Loucy (cell line): ENCODE measurements around the gene PODNL1.

ENCODE experiments used
- H2AFZ ChIP-seq: fragments of 200-600 bp; sonication (generic); 2 replicates; pipeline ENCODE4 v1.6.0; 2016; ENCODE audit warnings: antibody characterized with exemption, mild to moderate bottlenecking, low read length, moderate library complexity
- H3F3A ChIP-seq: fragments of 200-600 bp; 2 replicates; pipeline ENCODE4 v1.6.0; 2016; ENCODE audit warnings: antibody characterized with exemption, low read depth, mild to moderate bottlenecking
- H3K27me3 ChIP-seq: fragments of 200-600 bp; sonication (generic); 2 replicates; pipeline ENCODE4 v1.6.1; 2014; ENCODE audit warnings: low read length, mild to moderate bottlenecking; ENCODE audit not compliant: insufficient read depth, poor library complexity, severe bottlenecking
- H3K36me3 ChIP-seq: fragments of 200-600 bp; sonication (generic); 2 replicates; pipeline ENCODE4 v1.6.1; 2016; ENCODE audit warnings: low read length; ENCODE audit not compliant: insufficient read depth
- H3K4me1 ChIP-seq: fragments of 200-600 bp; sonication (generic); 2 replicates; pipeline ENCODE4 v1.5.1; 2014; ENCODE audit warnings: low read length, mild to moderate bottlenecking; ENCODE audit not compliant: insufficient read depth, poor library complexity, severe bottlenecking
- H3K4me2 ChIP-seq: fragments of 200-600 bp; sonication (generic); 2 replicates; pipeline ENCODE4 v1.6.0; 2014; ENCODE audit warnings: antibody characterized with exemption, low read length, low read depth, mild to moderate bottlenecking; ENCODE audit not compliant: poor library complexity, severe bottlenecking
- H3K4me3 ChIP-seq: fragments of 200-600 bp; sonication (generic); 2 replicates; pipeline ENCODE4 v1.5.1; 2014; ENCODE audit warnings: low read length, mild to moderate bottlenecking, mixed read lengths; ENCODE audit not compliant: poor library complexity, severe bottlenecking
- H3K79me2 ChIP-seq: fragments of 200-600 bp; sonication (generic); 2 replicates; pipeline ENCODE4 v1.6.1; 2014; ENCODE audit warnings: low read length; ENCODE audit not compliant: insufficient read depth
- H3K9ac ChIP-seq: fragments of 200-600 bp; sonication (generic); 2 replicates; pipeline ENCODE4 v1.6.0; 2014; ENCODE audit warnings: mild to moderate bottlenecking, low read depth, low read length, moderate library complexity; ENCODE audit not compliant: poor library complexity, severe bottlenecking
- H3K9me2 ChIP-seq: fragments of 200-600 bp; sonication (generic); replicated peaks from 2 replicates; pipeline ENCODE4 v1.6.1; 2016; ENCODE audit warnings: low read depth, low read length, mixed read lengths
- H3K9me3 ChIP-seq: fragments of 200-600 bp; sonication (generic); 2 replicates; pipeline ENCODE4 v1.6.1; 2014; ENCODE audit warnings: mild to moderate bottlenecking, antibody characterized with exemption, low read length, low read depth; ENCODE audit not compliant: insufficient read depth
- H4K20me1 ChIP-seq: fragments of 200-600 bp; sonication (generic); 2 replicates; pipeline ENCODE4 v1.6.0; 2014; ENCODE audit warnings: antibody characterized with exemption, low read length, mild to moderate bottlenecking; ENCODE audit not compliant: insufficient read depth, poor library complexity, severe bottlenecking
- CTCF ChIP-seq: fragments of 200-600 bp; sonication (generic); conservative IDR thresholded peaks from 2 replicates; pipeline ENCODE4 v1.5.1; 2014; ENCODE audit warnings: mild to moderate bottlenecking, antibody characterized with exemption, low read length
- EZH2phosphoT487 ChIP-seq: fragments of 200-600 bp; IDR thresholded peaks from 2 replicates; pipeline ENCODE4 v1.6.1; 2018; ENCODE audit warnings: antibody characterized with exemption, mild to moderate bottlenecking, moderate library complexity, borderline replicate concordance

PODNL1 gene

GRCh38 chr19:13981467-13981866 is 43.2 kb upstream of the PODNL1 start:
- H3K4me3 ChIP-seq: peak overlapping the region; percentile 11
- no peak overlapping the region for H2AFZ ChIP-seq
- H3K9ac ChIP-seq: peak overlapping the region; percentile 57
- H3F3A ChIP-seq: no peaks in the 10 kb centered on the region
- peaks cover 52% of the 10 kb centered on the region for H3K4me1 ChIP-seq
- H3K4me2 ChIP-seq: peak overlapping the region; percentile 50
- no peaks in the 10 kb centered on the region for H3K9me3 ChIP-seq
- H3K27me3 ChIP-seq: no peaks in the 10 kb centered on the region
- H3K9me2 ChIP-seq: no peaks in the 10 kb centered on the region
- no peaks in the 10 kb centered on the region for H3K79me2 ChIP-seq
- TF ChIP-seq EZH2phosphoT487: no peak
- no peak for TF ChIP-seq CTCF
- no peaks in the 10 kb centered on the region for H3K36me3 ChIP-seq
- H4K20me1 ChIP-seq: no peaks in the 10 kb centered on the region

- Histone ChIP-seq H3K4me3 (no peak overlapping the region), H3K9me3 (no peaks in the 10 kb centered on the region), H3K36me3 (no peaks in the 10 kb centered on the region), H3K9ac (peak overlapping the region; percentile 57), H3K4me1 (peaks cover 50% of the 10 kb centered on the region), H2AFZ (no peak overlapping the region), H4K20me1 (no peaks in the 10 kb centered on the region), H3K4me2 (peak overlapping the region; percentile 50), H3K79me2 (no peaks in the 10 kb centered on the region), H3K27me3 (no peaks in the 10 kb centered on the region), H3F3A (no peaks in the 10 kb centered on the region), H3K9me2 (no peaks in the 10 kb centered on the region)
- TF ChIP-seq EZH2phosphoT487 (no peak), CTCF (no peak)
Measured at GRCh38 chr19:13981021-13981420, 42.8 kb upstream of the PODNL1 start.

DNA sequence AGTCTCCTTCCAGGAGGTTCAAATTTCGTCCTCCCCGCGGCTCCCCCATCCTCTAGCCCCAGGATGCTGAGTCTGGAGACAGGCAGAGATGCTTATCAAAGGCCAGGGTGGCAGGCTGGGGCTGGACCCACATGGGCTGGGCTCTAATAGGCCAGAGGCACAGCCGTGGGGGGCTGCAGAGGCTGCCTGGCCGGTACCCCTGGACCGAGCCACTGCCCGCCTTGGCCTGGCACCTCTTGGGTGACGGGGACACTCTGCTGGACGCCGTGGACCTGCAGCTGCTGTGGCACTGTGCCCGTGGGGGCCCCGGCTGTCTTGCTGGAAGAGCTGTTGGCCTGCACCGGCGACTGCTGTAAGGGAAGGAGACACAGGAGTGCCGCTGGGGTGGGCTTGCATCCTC is 42.1 kb upstream of the PODNL1 start:
- TF ChIP-seq EZH2phosphoT487: no peak
- no peak for TF ChIP-seq CTCF

More for the DNA sequence above, 42.1 kb upstream of the PODNL1 start:
- no peaks in the 10 kb centered on the region for H3K9me3 ChIP-seq
- H3K4me1 ChIP-seq: peaks cover 43% of the 10 kb centered on the region
- H3K36me3 ChIP-seq: no peaks in the 10 kb centered on the region
- no peaks in the 10 kb centered on the region for H3K27me3 ChIP-seq
- no peaks in the 10 kb centered on the region for H4K20me1 ChIP-seq
- no peak overlapping the region for H3K4me2 ChIP-seq
- no peak overlapping the region for H3K4me3 ChIP-seq
- no peaks in the 10 kb centered on the region for H3K79me2 ChIP-seq
- no peak overlapping the region for H2AFZ ChIP-seq
- H3F3A ChIP-seq: no peaks in the 10 kb centered on the region
- no peak overlapping the region for H3K9ac ChIP-seq
- H3K9me2 ChIP-seq: no peaks in the 10 kb centered on the region
